ENCODE data around the gene SPNS1. TPM values are rescaled to one million over a fixed set of nuclear protein-coding genes. Genes with fewer than 3 reads are reported as not detected.
A peak's percentile ranks its signal among the peaks of the same experiment; 100 is the strongest.

Gene SPNS1
- total RNA-seq, 1 donor from 2014 or later: 11.6 TPM

DNA sequence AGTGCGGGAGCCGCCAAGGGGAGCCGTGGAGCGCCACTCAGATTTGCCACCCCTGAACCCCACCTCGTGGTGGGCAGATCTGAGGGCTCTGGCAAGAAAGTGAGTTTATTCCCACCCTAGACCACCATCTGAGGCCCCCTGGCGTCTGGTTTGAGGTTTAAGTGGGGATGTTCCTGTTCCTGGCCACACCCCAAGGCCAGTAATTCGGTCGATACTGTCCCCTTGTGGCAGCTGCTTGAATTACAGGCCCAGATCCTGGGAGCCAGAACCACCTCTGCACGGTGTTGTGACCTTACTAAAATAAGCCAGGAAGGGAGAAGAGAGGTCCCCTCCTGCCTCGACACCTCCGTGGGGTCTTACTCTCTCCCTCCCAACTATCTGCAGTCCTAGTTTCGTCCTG lies 6.9 kb downstream of the SPNS1 start:
- Histone ChIP-seq H3K9ac (no peak overlapping the region), H3K9me3 (ENCODE audit: low read depth) (no peaks in the 10 kb centered on the region), H3K36me3 (no peaks in the 10 kb centered on the region), H3K79me2 (ENCODE audit: low read depth) (no peaks in the 10 kb centered on the region), H3K27ac (no peak overlapping the region), H3K27me3 (no peaks in the 10 kb centered on the region), H3K4me3 (no peak overlapping the region), H3K4me1 (no peaks in the 10 kb centered on the region), H3K4me2 (no peak overlapping the region), H3F3A (ENCODE audit: low read depth) (no peaks in the 10 kb centered on the region), H2AFZ (replicated peaks) (no peak overlapping the region), H4K20me1 (ENCODE audit: low read depth) (no peaks in the 10 kb centered on the region)
- Mint-ChIP-seq H3K36me3 (peaks cover 8% of the 10 kb centered on the region), H3K4me1 (no peaks in the 10 kb centered on the region), H3K9me3 (no peaks in the 10 kb centered on the region), H3K4me3 (no peak overlapping the region), H3K27me3 (ENCODE audit: insufficient read depth, low read depth) (no peaks in the 10 kb centered on the region), H3K27ac (no peak overlapping the region)
- no peak for TF ChIP-seq EZH2phosphoT487 (IDR thresholded peaks at IDR 0.05)
- TF ChIP-seq, protein P1, sequence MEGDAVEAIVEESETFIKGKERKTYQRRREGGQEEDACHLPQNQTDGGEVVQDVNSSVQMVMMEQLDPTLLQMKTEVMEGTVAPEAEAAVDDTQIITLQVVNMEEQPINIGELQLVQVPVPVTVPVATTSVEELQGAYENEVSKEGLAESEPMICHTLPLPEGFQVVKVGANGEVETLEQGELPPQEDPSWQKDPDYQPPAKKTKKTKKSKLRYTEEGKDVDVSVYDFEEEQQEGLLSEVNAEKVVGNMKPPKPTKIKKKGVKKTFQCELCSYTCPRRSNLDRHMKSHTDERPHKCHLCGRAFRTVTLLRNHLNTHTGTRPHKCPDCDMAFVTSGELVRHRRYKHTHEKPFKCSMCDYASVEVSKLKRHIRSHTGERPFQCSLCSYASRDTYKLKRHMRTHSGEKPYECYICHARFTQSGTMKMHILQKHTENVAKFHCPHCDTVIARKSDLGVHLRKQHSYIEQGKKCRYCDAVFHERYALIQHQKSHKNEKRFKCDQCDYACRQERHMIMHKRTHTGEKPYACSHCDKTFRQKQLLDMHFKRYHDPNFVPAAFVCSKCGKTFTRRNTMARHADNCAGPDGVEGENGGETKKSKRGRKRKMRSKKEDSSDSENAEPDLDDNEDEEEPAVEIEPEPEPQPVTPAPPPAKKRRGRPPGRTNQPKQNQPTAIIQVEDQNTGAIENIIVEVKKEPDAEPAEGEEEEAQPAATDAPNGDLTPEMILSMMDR (IDR thresholded peaks at IDR 0.05): peak; percentile 56
- DNase-seq (ENCODE audit: low spot score): peak; percentile 29

DNA sequence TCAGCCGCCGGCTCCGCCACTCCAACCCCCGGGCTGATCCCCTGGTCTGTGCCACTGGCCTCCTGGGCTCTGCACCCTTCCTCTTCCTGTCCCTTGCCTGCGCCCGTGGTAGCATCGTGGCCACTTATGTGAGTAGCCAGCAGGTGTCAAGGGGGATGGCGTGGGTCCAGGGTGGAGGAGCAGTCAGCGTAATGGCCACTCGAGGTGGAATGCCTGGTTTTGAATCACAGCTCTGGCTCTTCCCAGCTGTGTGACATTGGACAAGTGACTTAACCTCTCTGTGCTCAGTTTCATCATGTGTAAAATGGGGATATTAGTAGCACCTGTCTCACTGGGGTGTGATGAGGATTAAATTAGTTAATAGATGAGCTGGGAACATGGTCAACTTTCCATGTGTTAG lies 7.8 kb downstream of the SPNS1 start:
- Mint-ChIP-seq H3K27ac (no peak overlapping the region), H3K9me3 (no peaks in the 10 kb centered on the region), H3K4me3 (no peak overlapping the region), H3K4me1 (no peaks in the 10 kb centered on the region), H3K27me3 (ENCODE audit: insufficient read depth, low read depth) (no peaks in the 10 kb centered on the region), H3K36me3 (peaks cover 8% of the 10 kb centered on the region)
- no peak overlapping the region for H3K4me2 ChIP-seq
- H3F3A ChIP-seq (ENCODE audit: low read depth): no peaks in the 10 kb centered on the region
- no peaks in the 10 kb centered on the region for H3K4me1 ChIP-seq
- no peaks in the 10 kb centered on the region for H4K20me1 ChIP-seq (ENCODE audit: low read depth)
- no peak overlapping the region for H3K9ac ChIP-seq
- no peaks in the 10 kb centered on the region for H3K79me2 ChIP-seq (ENCODE audit: low read depth)
- no peak overlapping the region for H3K27ac ChIP-seq
- H3K36me3 ChIP-seq: no peaks in the 10 kb centered on the region
- no peaks in the 10 kb centered on the region for H3K9me3 ChIP-seq (ENCODE audit: low read depth)
- no peaks in the 10 kb centered on the region for H3K27me3 ChIP-seq
- no peak overlapping the region for H2AFZ ChIP-seq (replicated peaks)
- H3K4me3 ChIP-seq: no peak overlapping the region
- TF ChIP-seq EZH2 (IDR thresholded peaks at IDR 0.05) (no peak), EZH2phosphoT487 (IDR thresholded peaks at IDR 0.05) (no peak)
- TF ChIP-seq, protein P1 (IDR thresholded peaks at IDR 0.05): no peak
- no peak for DNase-seq (ENCODE audit: low spot score)

DNA sequence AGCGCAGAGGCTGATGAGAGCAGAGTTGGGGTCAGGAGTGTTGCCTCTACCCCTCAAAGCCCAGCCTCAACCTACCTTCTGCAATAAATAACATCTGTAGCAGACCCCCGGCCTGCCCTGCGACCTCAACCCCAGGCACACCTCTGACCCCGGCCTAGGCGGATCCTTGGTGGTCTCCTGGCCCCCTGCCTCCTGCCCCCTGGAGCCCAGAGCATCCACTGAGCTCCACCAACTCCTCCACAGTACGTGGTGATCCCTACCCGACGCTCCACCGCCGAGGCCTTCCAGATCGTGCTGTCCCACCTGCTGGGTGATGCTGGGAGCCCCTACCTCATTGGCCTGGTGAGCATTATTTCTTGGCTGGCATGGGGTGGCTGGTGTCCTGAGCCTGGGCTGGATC lies 8.4 kb downstream of the SPNS1 start:
- Mint-ChIP-seq H3K4me3 (no peak overlapping the region), H3K27ac (no peak overlapping the region), H3K36me3 (peaks cover 8% of the 10 kb centered on the region), H3K27me3 (ENCODE audit: insufficient read depth, low read depth) (no peaks in the 10 kb centered on the region), H3K4me1 (no peaks in the 10 kb centered on the region), H3K9me3 (no peaks in the 10 kb centered on the region)
- no peak overlapping the region for H3K9ac ChIP-seq
- no peaks in the 10 kb centered on the region for H3K4me1 ChIP-seq
- DNase-seq (ENCODE audit: low spot score): no peak
- no peak overlapping the region for H3K27ac ChIP-seq
- H3K36me3 ChIP-seq: no peaks in the 10 kb centered on the region
- no peak overlapping the region for H3K4me3 ChIP-seq
- no peaks in the 10 kb centered on the region for H3K27me3 ChIP-seq
- H3F3A ChIP-seq (ENCODE audit: low read depth): no peaks in the 10 kb centered on the region
- TF ChIP-seq EZH2 (IDR thresholded peaks at IDR 0.05): no peak
- TF ChIP-seq, protein P1 (IDR thresholded peaks at IDR 0.05): no peak
- no peak for TF ChIP-seq EZH2phosphoT487 (IDR thresholded peaks at IDR 0.05)
- no peak overlapping the region for H3K4me2 ChIP-seq
- no peak overlapping the region for H2AFZ ChIP-seq (replicated peaks)
- H4K20me1 ChIP-seq (ENCODE audit: low read depth): no peaks in the 10 kb centered on the region
- no peaks in the 10 kb centered on the region for H3K9me3 ChIP-seq (ENCODE audit: low read depth)
- no peaks in the 10 kb centered on the region for H3K79me2 ChIP-seq (ENCODE audit: low read depth)
